ENCODE data around the gene CHAT.

CHAT gene

GRCh38 chr10:49606981-49607535 is 6.8 kb upstream of the CHAT start:
- no peak for TF ChIP-seq CTCF (IDR thresholded peaks at IDR 0.05; ENCODE audit: control insufficient read depth, extremely low read depth, insufficient read depth)
- no peak for DNase-seq (ENCODE audit: low read depth)
- no peak overlapping the region for H3K4me3 ChIP-seq (ENCODE audit: low read depth, low read length)

- TF ChIP-seq CTCF (IDR thresholded peaks at IDR 0.05; ENCODE audit: control insufficient read depth, extremely low read depth, insufficient read depth): no peak
- H3K4me3 ChIP-seq (ENCODE audit: low read depth, low read length): no peak overlapping the region
Observed at GRCh38 chr10:49608166-49609005, 5.5 kb upstream of the CHAT start.

DNA sequence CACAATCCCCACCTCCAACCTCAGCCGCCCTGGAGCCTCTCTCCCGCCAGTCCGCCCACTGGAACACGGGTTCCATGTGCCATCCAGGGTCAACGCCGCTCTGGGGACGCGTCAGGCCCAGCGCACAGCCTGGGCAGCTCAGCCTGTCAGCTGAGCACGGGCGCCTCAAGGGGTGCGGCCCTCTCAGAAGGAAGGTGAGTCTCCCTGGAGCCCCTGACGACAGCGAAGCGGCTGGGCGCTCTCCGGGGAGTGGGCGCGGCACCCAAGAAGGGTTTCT is 4.9 kb upstream of the CHAT start:
- DNase-seq (ENCODE audit: low read depth): no peak
- H3K4me3 ChIP-seq (ENCODE audit: low read depth, low read length): no peak overlapping the region
- TF ChIP-seq CTCF (IDR thresholded peaks at IDR 0.05; ENCODE audit: control insufficient read depth, extremely low read depth, insufficient read depth): no peak

More at GRCh38 chr10:49608166-49609005, 5.5 kb upstream of the CHAT start:
- DNase-seq (ENCODE audit: low read depth): no peak

GRCh38 chr10:49609283-49610113 is 4.3 kb upstream of the CHAT start:
- no peak overlapping the region for H3K4me3 ChIP-seq (ENCODE audit: low read depth, low read length)
- DNase-seq (ENCODE audit: low read depth): no peak
- no peak for TF ChIP-seq CTCF (IDR thresholded peaks at IDR 0.05; ENCODE audit: control insufficient read depth, extremely low read depth, insufficient read depth)

GRCh38 chr10:49610114-49610457 is 3.8 kb upstream of the CHAT start, which contains the start of gene SLC18A3:
TSS of gene SLC18A3 (plus strand) at chr10:49610310. CDS start at chr10:49610741, 431 bp downstream.
- TF ChIP-seq CTCF (IDR thresholded peaks at IDR 0.05; ENCODE audit: control insufficient read depth, extremely low read depth, insufficient read depth): no peak
- H3K4me3 ChIP-seq (ENCODE audit: low read depth, low read length): no peak within 1 kb of the TSS
- DNase-seq (ENCODE audit: low read depth): no peak

DNA sequence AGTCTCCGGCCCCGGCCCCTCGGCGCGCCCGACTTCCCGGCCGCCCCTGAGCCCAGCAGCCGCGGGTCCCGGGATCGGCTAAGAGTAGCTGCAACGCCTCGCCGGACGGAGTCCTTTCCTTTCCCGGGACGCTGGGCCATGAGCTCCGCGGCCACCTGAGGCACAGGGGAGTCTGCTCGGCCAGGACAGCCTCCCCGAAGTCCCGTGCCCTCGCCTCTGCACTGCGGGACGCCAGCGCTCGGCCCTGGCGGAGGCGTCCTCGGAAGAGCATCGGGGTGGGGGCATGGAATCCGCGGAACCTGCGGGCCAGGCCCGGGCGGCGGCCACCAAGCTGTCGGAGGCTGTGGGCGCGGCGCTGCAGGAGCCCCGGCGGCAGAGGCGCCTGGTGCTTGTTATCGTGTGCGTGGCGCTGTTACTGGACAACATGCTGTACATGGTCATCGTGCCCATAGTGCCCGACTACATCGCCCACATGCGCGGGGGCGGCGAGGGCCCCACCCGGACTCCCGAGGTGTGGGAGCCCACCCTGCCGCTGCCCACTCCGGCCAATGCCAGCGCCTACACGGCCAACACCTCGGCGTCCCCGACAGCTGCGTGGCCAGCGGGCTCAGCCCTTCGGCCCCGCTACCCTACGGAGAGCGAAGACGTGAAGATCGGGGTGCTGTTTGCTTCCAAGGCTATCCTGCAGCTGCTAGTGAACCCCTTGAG is 3.2 kb upstream of the CHAT start:
- no peak overlapping the region for H3K4me3 ChIP-seq (ENCODE audit: low read depth, low read length)
- no peak for TF ChIP-seq CTCF (IDR thresholded peaks at IDR 0.05; ENCODE audit: control insufficient read depth, extremely low read depth, insufficient read depth)
- DNase-seq (ENCODE audit: low read depth): no peak

All from LNCaP clone FGC (cell line).